Panc1 (cell line): ENCODE data around the gene SOWAHB.
"Not testable (repeated sequence)": the region's sequence is repeated elsewhere in the genome, so short reads cannot be mapped to it uniquely, and the experiment has no call there.

ENCODE experiments used
- POLR2AphosphoS5 ChIP-seq: IDR thresholded peaks from 2 replicates; pipeline ENCODE4 v1.6.1; 2012; ENCODE audit warnings: mild to moderate bottlenecking, low read depth, low read length, moderate library complexity
- TCF7L2 ChIP-seq: IDR thresholded peaks from 2 replicates; pipeline ENCODE4 v1.6.1; 2011; ENCODE audit warnings: mild to moderate bottlenecking, low read depth, low read length, inconsistent platforms
- TF ChIP-seq, protein P1 (sequence below): fragments of 450-650 bp; IDR thresholded peaks from 2 replicates; pipeline ENCODE4 v1.5.1; 2017; ENCODE audit warnings: mild to moderate bottlenecking

DNA sequence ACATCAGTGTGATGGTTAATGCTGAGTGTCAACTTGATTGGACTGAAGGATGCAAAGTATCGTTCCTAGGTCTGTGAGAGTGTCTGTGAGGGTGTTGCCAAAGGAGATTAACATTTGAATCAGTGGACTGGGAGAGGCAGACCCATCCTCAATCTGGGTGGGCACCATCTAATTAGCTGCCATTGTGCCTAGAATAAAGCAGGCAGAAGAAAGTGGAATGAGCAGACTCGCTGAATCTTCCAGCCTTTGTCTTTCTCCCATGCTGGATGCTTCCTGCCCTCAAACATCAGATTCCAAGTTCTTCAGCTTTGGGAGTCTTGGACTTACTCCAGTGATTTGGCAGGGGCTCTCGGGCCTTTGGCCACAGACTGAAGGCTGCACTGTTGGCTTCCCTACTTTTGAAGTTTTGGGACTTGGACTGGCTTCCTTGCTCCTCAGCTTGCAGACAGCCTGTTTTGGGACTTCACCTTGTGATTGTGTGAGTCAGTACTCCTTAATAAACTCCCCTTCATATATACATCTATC lies 19.2 kb downstream of the SOWAHB start:
- TF ChIP-seq, protein P1, sequence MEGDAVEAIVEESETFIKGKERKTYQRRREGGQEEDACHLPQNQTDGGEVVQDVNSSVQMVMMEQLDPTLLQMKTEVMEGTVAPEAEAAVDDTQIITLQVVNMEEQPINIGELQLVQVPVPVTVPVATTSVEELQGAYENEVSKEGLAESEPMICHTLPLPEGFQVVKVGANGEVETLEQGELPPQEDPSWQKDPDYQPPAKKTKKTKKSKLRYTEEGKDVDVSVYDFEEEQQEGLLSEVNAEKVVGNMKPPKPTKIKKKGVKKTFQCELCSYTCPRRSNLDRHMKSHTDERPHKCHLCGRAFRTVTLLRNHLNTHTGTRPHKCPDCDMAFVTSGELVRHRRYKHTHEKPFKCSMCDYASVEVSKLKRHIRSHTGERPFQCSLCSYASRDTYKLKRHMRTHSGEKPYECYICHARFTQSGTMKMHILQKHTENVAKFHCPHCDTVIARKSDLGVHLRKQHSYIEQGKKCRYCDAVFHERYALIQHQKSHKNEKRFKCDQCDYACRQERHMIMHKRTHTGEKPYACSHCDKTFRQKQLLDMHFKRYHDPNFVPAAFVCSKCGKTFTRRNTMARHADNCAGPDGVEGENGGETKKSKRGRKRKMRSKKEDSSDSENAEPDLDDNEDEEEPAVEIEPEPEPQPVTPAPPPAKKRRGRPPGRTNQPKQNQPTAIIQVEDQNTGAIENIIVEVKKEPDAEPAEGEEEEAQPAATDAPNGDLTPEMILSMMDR, result not testable (repeated sequence)
- not testable (repeated sequence) for TF ChIP-seq TCF7L2, POLR2AphosphoS5
